Adipose tissue (tissue), 3 donors: ENCODE results near the gene DGUOK. TPM values are rescaled to one million over a fixed set of nuclear protein-coding genes. Genes with fewer than 3 reads are reported as not detected.
"Not testable (repeated sequence)": the region's sequence is repeated elsewhere in the genome, so short reads cannot be mapped to it uniquely, and the experiment has no call there.

Experiments used
- H3K27ac ChIP-seq: one replicate; pipeline ENCODE4 v1.5.1; 2013; ENCODE audit warnings: low read depth, low read length
- WGBS, 3 donors: extraction: QIAGEN DNeasy Blood & Tissue Kit; methylation state at CpG; one replicate each; pipeline ENCODE4 v1.1.7; 2013; 5-methylcytosine and 5-hydroxymethylcytosine counted together
- polyA plus RNA-seq, 3 donors: library from polyadenylated mRNA; stranded (reverse); fragments of 200-250 nt; gene quantifications; one replicate each; pipeline ENCODE4 v1.2.3, GENCODE V29; 2013
- donor health status: healthy with polysubstance abuse.
- donor health status: Bipolar disorder and iron deficiency.
- donor health status: healthy.

The DGUOK gene
- polyA plus RNA-seq, 3 donors, result 34.9 to 104 (median 63.2) TPM

GRCh38 chr2:73897240-73897583 is 29.5 kb upstream of the DGUOK start:
- WGBS, 3 donors, result 51 to 70% (median 70%) methylated on average over 4 of the region's 4 CpGs
- H3K27ac ChIP-seq, result no peak overlapping the region

- WGBS, 3 donors, result 64 to 75% (median 74%) methylated on average over 6 of the region's 6 CpGs
- H3K27ac ChIP-seq, result no peak overlapping the region
Observed at GRCh38 chr2:73897934-73898333, 28.7 kb upstream of the DGUOK start.

- WGBS, 3 donors, result 80 to 83% (median 82%) methylated on average over 8 of the region's 8 CpGs
- H3K27ac ChIP-seq, result no peak overlapping the region
Observed at GRCh38 chr2:73899801-73900336, 26.8 kb upstream of the DGUOK start.

- WGBS, 3 donors, result 81 to 92% (median 85%) methylated on average over 10 of the region's 10 CpGs
Observed at GRCh38 chr2:73901143-73901542, 25.5 kb upstream of the DGUOK start.

GRCh38 chr2:73902284-73902683 is 24.4 kb upstream of the DGUOK start:
- no peak overlapping the region for H3K27ac ChIP-seq

More at GRCh38 chr2:73901143-73901542, 25.5 kb upstream of the DGUOK start:
- no peak overlapping the region for H3K27ac ChIP-seq

DNA sequence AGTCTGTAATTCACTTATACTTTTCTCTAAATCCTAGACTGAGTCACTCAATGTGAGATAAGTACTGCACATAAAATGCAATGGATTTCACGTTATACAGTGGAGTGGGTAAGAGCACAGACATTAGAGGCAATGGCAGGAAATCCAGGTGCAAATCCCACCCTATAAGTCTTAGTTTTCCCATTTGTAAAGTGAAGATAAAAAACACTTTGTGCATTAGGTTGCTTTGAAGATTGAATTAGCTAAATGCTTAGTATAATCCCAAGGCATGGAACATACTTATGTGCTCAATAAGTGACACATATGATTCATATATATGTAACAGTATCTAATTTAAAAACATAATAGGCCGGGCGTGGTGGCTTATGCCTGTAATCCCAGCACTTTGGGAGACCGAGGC is 23.4 kb upstream of the DGUOK start:
- WGBS, 3 donors, result 79 to 90% (median 89%) methylated on average over 4 of the region's 4 CpGs
- no peak overlapping the region for H3K27ac ChIP-seq

More at GRCh38 chr2:73902284-73902683, 24.4 kb upstream of the DGUOK start:
- 75 to 84% (median 82%) methylated on average over 4 of the region's 4 CpGs for WGBS, 3 donors

DNA sequence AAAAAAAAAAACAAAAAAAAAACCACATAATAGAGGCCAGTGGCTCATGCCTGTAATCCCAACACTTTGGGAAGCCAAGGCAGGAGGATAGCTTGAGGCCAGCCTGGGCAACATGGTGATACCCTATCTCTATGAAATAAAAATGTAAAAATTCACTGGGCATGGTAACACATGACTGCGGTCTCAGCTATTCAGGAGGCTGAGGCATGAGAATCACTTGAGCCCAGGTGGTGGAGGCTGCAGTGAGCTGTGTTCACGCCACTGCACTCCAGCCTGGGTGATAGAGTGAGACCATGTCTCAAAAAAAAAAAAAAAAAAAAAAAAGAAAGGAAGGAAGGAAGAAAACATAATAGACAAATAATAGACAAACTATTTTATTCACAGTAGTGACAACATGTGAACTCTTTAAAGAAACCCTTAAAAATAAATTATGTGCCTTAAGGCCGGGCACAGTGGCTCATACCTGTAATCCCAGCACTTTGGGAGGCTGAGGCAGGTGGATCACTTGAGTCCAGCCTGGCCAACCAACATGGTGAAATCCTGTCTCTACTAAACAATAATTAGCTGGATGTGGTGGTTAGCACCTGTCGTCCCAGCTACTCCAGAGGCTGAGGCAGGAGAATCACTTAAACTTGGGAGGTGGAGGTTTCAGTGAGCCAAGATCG is 22.6 kb upstream of the DGUOK start:
- WGBS, 3 donors, result 87 to 93% (median 93%) methylated on average over 5 of the region's 5 CpGs
- not testable (repeated sequence) for H3K27ac ChIP-seq

DNA sequence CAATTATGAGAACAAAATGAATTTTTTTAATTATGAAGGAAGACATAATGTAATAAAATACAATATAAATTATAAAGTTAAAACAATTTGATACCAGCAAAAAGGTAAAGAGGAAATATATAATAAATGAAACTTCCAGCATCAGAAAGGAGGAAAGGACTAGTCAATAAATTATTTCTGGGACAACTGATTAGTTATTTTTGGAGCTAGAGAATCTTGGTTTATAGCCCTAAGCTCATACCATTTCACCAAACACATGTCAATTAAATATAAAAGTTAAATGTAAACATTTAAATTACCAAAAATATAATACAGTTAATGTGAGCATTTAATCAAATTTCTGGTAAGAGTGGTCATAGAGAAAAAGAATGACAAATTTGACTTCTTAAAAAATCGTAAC is 21.7 kb upstream of the DGUOK start:
- H3K27ac ChIP-seq, result no peak overlapping the region
- 78 to 94% (median 89%) methylated on average over 1 of the region's 1 CpG for WGBS, 3 donors

GRCh38 chr2:73906847-73907505 is 19.7 kb upstream of the DGUOK start:
- 67 to 75% (median 69%) methylated on average over 5 of the region's 5 CpGs for WGBS, 3 donors
- no peak overlapping the region for H3K27ac ChIP-seq

GRCh38 chr2:73907840-73908452 is 18.7 kb upstream of the DGUOK start:
- WGBS, 3 donors, result 44 to 60% (median 55%) methylated on average over 5 of the region's 5 CpGs
- no peak overlapping the region for H3K27ac ChIP-seq

- 76 to 90% (median 86%) methylated on average over 10 of the region's 10 CpGs for WGBS, 3 donors
- no peak overlapping the region for H3K27ac ChIP-seq
Observed at GRCh38 chr2:73908689-73909652, 17.7 kb upstream of the DGUOK start.

GRCh38 chr2:73910873-73911547 is 15.7 kb upstream of the DGUOK start:
- 79 to 84% (median 80%) methylated on average over 6 of the region's 6 CpGs for WGBS, 3 donors
- no peak overlapping the region for H3K27ac ChIP-seq

DNA sequence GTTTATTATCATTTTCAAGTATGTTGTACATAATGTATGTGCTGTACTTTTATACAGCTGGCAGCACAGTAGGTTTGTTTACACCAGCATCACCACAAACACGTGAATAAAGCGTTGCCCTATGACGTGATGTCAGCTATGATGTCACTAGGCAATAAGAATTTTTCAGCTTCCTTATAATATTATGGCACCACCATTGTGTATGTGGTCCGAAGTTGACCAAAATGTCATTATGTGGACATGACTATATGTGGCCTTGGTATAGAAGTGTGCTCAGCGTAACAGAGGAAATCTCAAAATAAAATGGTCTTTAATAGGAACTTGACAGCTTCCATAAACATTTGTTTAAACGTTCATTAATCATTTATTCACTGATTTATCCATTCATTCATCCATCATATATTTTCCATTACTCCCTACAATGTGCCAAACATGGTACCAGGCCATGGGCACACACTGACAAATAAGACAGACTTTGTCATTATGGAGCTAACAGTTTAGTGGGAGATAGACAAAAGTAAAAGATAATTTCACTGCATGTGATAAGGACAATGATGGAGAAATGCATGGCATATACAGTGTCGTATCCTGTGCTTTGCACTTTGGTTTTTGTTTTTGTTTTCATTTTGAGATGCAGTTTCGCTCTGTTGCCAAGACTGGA is 15.0 kb upstream of the DGUOK start:
- no peak overlapping the region for H3K27ac ChIP-seq
- WGBS, 3 donors, result 79 to 84% (median 84%) methylated on average over 8 of the region's 8 CpGs

- WGBS, 3 donors, result 88 to 93% (median 92%) methylated on average over 8 of the region's 8 CpGs
Observed at GRCh38 chr2:73913414-73914054, 13.1 kb upstream of the DGUOK start.

DNA sequence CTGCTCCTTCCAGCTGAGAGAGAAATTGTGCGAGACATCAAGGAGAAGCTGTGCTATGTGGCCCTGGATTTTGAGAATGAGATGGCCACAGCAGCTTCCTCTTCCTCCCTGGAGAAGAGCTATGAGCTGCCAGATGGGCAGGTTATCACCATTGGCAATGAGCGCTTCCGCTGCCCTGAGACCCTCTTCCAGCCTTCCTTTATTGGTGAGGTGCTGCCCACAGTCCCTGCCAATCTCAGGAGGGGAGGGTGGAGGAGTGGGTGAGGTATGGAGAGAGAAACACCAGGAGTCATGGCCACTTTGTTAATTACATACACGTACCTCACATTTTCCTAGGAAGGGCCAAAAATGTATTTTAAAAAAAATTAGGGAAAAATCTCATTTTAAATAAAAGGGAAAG is 12.0 kb upstream of the DGUOK start:
- H3K27ac ChIP-seq, result no peak overlapping the region
- 85 to 87% (median 86%) methylated on average over 4 of the region's 4 CpGs for WGBS, 3 donors

More at GRCh38 chr2:73913414-73914054, 13.1 kb upstream of the DGUOK start:
- H3K27ac ChIP-seq, result no peak overlapping the region

- WGBS, 3 donors, result 84 to 94% (median 94%) methylated on average over 5 of the region's 5 CpGs
- H3K27ac ChIP-seq, result no peak overlapping the region
Observed at GRCh38 chr2:73915437-73915993, 11.2 kb upstream of the DGUOK start.

- H3K27ac ChIP-seq, result no peak overlapping the region
Observed at GRCh38 chr2:73916666-73917065, 10.0 kb upstream of the DGUOK start.

More at GRCh38 chr2:73916666-73917065, 10.0 kb upstream of the DGUOK start:
- 41 to 72% (median 66%) methylated on average over 2 of the region's 2 CpGs for WGBS, 3 donors
